ENCODE data around the gene UBAC1. TPM values are rescaled to one million over a fixed set of nuclear protein-coding genes. Genes with fewer than 3 reads are reported as not detected.

The UBAC1 gene
- total and polyA plus RNA-seq, 9 of the 15 experiments (the other 6 are each of a cell fraction or from before 2014, with no cell fraction given) = 94.0 to 399 (median 228) TPM

DNA sequence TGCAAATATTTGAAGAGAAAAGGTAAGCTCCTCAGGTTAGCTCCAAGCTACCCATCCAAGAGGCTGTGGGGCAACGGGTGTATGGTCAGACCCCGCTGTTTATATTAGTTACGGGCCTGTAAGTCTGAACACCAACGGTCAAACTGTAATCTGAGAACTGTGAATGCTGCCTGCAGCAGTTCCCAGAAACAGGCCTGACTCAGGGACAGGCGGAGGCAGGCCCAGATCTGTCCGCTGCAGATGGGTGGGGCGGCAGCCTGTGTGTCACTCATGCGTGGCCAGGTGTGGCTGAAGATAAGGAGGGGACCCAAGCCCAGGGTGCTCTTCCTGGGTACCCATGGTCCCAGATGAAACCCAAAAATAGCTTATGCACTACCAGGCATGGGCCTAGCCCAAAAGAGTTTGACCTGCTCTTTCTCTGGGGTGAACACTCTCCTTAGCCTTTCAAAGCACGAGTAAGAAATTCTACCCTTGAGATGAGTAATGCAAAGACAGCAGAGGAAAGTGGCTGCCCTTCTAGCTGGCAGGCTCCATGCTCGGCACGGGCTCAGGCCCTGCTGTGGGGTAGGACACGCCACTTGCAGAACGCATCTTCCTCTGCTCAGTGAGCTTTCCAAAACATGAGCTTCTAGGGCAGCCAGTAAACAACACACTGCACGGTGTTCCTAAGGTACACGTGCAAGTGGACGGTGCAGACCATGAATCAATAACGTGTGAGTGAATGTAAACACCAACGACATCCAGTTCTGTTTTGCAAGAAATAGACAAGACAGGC is 9.1 kb downstream of the UBAC1 start (continued):
- TF ChIP-seq, protein P1, sequence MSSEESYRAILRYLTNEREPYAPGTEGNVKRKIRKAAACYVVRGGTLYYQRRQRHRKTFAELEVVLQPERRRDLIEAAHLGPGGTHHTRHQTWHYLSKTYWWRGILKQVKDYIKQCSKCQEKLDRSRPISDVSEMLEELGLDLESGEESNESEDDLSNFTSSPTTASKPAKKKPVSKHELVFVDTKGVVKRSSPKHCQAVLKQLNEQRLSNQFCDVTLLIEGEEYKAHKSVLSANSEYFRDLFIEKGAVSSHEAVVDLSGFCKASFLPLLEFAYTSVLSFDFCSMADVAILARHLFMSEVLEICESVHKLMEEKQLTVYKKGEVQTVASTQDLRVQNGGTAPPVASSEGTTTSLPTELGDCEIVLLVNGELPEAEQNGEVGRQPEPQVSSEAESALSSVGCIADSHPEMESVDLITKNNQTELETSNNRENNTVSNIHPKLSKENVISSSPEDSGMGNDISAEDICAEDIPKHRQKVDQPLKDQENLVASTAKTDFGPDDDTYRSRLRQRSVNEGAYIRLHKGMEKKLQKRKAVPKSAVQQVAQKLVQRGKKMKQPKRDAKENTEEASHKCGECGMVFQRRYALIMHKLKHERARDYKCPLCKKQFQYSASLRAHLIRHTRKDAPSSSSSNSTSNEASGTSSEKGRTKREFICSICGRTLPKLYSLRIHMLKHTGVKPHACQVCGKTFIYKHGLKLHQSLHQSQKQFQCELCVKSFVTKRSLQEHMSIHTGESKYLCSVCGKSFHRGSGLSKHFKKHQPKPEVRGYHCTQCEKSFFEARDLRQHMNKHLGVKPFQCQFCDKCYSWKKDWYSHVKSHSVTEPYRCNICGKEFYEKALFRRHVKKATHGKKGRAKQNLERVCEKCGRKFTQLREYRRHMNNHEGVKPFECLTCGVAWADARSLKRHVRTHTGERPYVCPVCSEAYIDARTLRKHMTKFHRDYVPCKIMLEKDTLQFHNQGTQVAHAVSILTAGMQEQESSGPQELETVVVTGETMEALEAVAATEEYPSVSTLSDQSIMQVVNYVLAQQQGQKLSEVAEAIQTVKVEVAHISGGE (CRISPR knock-in tag; IDR thresholded peaks at IDR 0.05) = peak in 1 of 3 experiments; percentile 78; a peak in 2 of 6 replicates
- TF ChIP-seq MAFG (tag; conservative IDR thresholded peaks at IDR 0.05) (no peak), ARID1B (IDR thresholded peaks at IDR 0.05) (no peak), FOXA3 (CRISPR knock-in tag; conservative IDR thresholded peaks at IDR 0.05 in 1 of 2, IDR thresholded peaks at IDR 0.05 in 1 of 2) (peak; percentile 42 to 94), NFIX (CRISPR knock-in tag; IDR thresholded peaks at IDR 0.05; ENCODE audit: low read depth) (no peak), ZNF785 (CRISPR knock-in tag; IDR thresholded peaks at IDR 0.05) (no peak), NCOA6 (IDR thresholded peaks at IDR 0.05) (no peak), ZNF282 (CRISPR knock-in tag; IDR thresholded peaks at IDR 0.05) (no peak), RBM15 (IDR thresholded peaks at IDR 0.05; ENCODE audit: insufficient read depth, low read length) (no peak), MTA2 (IDR thresholded peaks at IDR 0.05; ENCODE audit: low read depth) (peak; percentile 97), FOXJ2 (tag; IDR thresholded peaks at IDR 0.05) (peak; percentile 62; the same call in 1 of the 2 replicates), ADNP (tag; IDR thresholded peaks at IDR 0.05) (no peak), ZNF174 (CRISPR knock-in tag; IDR thresholded peaks at IDR 0.05) (no peak), XRCC4 (IDR thresholded peaks at IDR 0.05; ENCODE audit: extremely low read depth, insufficient read depth, insufficient read length) (no peak), RBM34 (IDR thresholded peaks at IDR 0.05; ENCODE audit: borderline replicate concordance, insufficient read depth, low read length) (no peak), IRF2 (CRISPR knock-in tag; IDR thresholded peaks at IDR 0.05) (no peak), RUNX1 (IDR thresholded peaks at IDR 0.05; ENCODE audit: low read depth) (peak; percentile 98), SAP30 (IDR thresholded peaks at IDR 0.05; ENCODE audit: borderline replicate concordance, insufficient read depth, low read depth, low read length, poor library complexity, severe bottlenecking) (no peak), RBM39 (optimal IDR thresholded peaks at IDR 0.05; ENCODE audit: low read depth, low read length) (peak; percentile 30), ZNF584 (CRISPR knock-in tag; IDR thresholded peaks at IDR 0.05; ENCODE audit: low read depth) (peak; percentile 76), STAT5B (CRISPR knock-in tag; IDR thresholded peaks at IDR 0.05) (no peak)
- TF ChIP-seq, protein P2, sequence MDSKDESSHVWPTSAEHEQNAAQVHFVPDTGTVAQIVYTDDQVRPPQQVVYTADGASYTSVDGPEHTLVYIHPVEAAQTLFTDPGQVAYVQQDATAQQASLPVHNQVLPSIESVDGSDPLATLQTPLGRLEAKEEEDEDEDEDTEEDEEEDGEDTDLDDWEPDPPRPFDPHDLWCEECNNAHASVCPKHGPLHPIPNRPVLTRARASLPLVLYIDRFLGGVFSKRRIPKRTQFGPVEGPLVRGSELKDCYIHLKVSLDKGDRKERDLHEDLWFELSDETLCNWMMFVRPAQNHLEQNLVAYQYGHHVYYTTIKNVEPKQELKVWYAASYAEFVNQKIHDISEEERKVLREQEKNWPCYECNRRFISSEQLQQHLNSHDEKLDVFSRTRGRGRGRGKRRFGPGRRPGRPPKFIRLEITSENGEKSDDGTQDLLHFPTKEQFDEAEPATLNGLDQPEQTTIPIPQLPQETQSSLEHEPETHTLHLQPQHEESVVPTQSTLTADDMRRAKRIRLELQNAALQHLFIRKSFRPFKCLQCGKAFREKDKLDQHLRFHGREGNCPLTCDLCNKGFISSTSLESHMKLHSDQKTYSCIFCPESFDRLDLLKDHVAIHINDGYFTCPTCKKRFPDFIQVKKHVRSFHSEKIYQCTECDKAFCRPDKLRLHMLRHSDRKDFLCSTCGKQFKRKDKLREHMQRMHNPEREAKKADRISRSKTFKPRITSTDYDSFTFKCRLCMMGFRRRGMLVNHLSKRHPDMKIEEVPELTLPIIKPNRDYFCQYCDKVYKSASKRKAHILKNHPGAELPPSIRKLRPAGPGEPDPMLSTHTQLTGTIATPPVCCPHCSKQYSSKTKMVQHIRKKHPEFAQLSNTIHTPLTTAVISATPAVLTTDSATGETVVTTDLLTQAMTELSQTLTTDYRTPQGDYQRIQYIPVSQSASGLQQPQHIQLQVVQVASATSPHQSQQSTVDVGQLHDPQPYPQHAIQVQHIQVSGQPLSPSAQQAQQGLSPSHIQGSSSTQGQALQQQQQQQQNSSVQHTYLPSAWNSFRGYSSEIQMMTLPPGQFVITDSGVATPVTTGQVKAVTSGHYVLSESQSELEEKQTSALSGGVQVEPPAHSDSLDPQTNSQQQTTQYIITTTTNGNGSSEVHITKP (IDR thresholded peaks at IDR 0.05; ENCODE audit: partially characterized antibody) = no peak
